ENCODE measurements around the gene OR2G3. TPM values are rescaled to one million over a fixed set of nuclear protein-coding genes. Genes with fewer than 3 reads are reported as not detected.

The OR2G3 gene
- total RNA-seq, 1 experiment from 2014 or later: not detected

DNA sequence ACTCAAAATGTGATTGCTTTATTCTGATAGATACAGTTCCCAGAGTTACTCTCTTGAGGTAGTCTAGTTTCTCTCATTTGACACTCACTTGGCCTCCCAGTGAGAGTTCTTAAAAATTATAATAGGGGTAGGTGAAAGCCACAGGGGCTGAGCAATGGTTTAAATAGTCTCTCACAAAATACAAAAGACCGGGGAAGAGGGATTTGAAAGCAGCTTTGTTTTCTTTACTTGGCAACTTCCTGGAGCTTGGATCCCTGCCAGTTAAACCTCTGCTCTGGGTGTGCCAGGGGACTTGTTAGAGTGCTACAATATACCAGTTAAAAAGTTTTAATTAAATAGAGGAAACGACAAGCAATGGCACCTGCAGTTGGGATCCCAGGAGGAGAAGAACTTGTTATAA, 42.5 kb downstream of the OR2G3 start:
- no peaks in the 10 kb centered on the region for H3K9me3 ChIP-seq (ENCODE audit: low read length)
- no peaks in the 10 kb centered on the region for H3K79me2 ChIP-seq (ENCODE audit: low read length)
- no peak overlapping the region for H3K4me3 ChIP-seq (ENCODE audit: low read length)
- no peak overlapping the region for H2AFZ ChIP-seq (ENCODE audit: low read length)
- no peaks in the 10 kb centered on the region for H4K20me1 ChIP-seq (ENCODE audit: insufficient read depth, low read depth, low read length)
- H3K27ac ChIP-seq (ENCODE audit: low read length): no peak overlapping the region
- H3K27me3 ChIP-seq (ENCODE audit: low read length): no peaks in the 10 kb centered on the region
- H3K4me1 ChIP-seq (ENCODE audit: low read length): no peaks in the 10 kb centered on the region
- no peak overlapping the region for H3K9ac ChIP-seq (ENCODE audit: low read length)
- H3K9me2 ChIP-seq (replicated peaks; ENCODE audit: insufficient read depth, low read length): no peaks in the 10 kb centered on the region
- no peaks in the 10 kb centered on the region for H3K36me3 ChIP-seq (ENCODE audit: insufficient read depth, low read length)
- DNase-seq: no peak
- no peak overlapping the region for H3K4me2 ChIP-seq (ENCODE audit: low read depth, low read length, poor library complexity, severe bottlenecking)

DNA sequence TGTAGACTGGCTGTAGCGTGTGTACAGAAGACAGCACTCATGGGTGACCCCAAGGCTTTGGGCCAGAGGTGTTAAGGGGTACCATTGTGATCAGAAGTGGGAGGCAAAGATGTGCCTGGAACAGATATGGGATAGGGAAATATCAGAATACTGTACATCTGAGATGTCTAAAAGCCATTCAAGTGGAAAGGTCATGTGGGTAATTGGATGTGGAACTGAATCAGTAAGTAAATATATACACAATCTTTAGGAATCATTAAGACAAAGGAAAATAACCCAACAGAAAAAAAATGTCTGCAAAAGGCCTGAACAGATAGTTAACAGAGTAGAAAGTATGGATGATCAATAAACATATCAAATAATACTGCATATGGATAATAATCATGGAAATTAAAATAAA, 47.7 kb downstream of the OR2G3 start:
- H3K4me1 ChIP-seq (ENCODE audit: low read length): no peaks in the 10 kb centered on the region
- no peak overlapping the region for H3K4me3 ChIP-seq (ENCODE audit: low read length)
- no peaks in the 10 kb centered on the region for H3K36me3 ChIP-seq (ENCODE audit: insufficient read depth, low read length)
- no peaks in the 10 kb centered on the region for H3K79me2 ChIP-seq (ENCODE audit: low read length)
- H3K27me3 ChIP-seq (ENCODE audit: low read length): no peaks in the 10 kb centered on the region
- no peak overlapping the region for H3K27ac ChIP-seq (ENCODE audit: low read length)
- no peaks in the 10 kb centered on the region for H3K9me2 ChIP-seq (replicated peaks; ENCODE audit: insufficient read depth, low read length)
- H3K4me2 ChIP-seq (ENCODE audit: low read depth, low read length, poor library complexity, severe bottlenecking): no peak overlapping the region
- H3K9ac ChIP-seq (ENCODE audit: low read length): no peak overlapping the region
- H2AFZ ChIP-seq (ENCODE audit: low read length): no peak overlapping the region
- no peaks in the 10 kb centered on the region for H4K20me1 ChIP-seq (ENCODE audit: insufficient read depth, low read depth, low read length)
- no peak for DNase-seq
- H3K9me3 ChIP-seq (ENCODE audit: low read length): no peaks in the 10 kb centered on the region

Small RNA genes within 50 kb of the gene (small RNA-seq; reads per million reads assigned to genes)
- not detected for gene RF00026

Other genes with a start within 250 kb of the OR2G3 start
- not detected in 2 replicates for gene NLRP3, start 189.4 kb upstream of the OR2G3 start, total RNA-seq (2014; rRNA removed; shearing (Covaris generic); ENCODE audit: low replicate concordance)
- gene OR2B11, start 147.5 kb upstream of the OR2G3 start, total RNA-seq (2014; rRNA removed; shearing (Covaris generic); ENCODE audit: low replicate concordance): not detected in 2 replicates
- not detected in 2 replicates for gene OR2C3, start 69.1 kb upstream of the OR2G3 start, total RNA-seq (2014; rRNA removed; shearing (Covaris generic); ENCODE audit: low replicate concordance)
- gene GCSAML, start 56.5 kb upstream of the OR2G3 start, total RNA-seq (2014; rRNA removed; shearing (Covaris generic); ENCODE audit: low replicate concordance): not detected in 2 replicates
- not detected in 2 replicates for gene OR2G2, start 17.2 kb upstream of the OR2G3 start, total RNA-seq (2014; rRNA removed; shearing (Covaris generic); ENCODE audit: low replicate concordance)
- not detected in 2 replicates for gene OR13G1, start 74.2 kb downstream of the OR2G3 start, total RNA-seq (2014; rRNA removed; shearing (Covaris generic); ENCODE audit: low replicate concordance)
- gene OR6F1, start 111.1 kb downstream of the OR2G3 start, total RNA-seq (2014; rRNA removed; shearing (Covaris generic); ENCODE audit: low replicate concordance): not detected in 2 replicates
- not detected in 2 replicates for gene OR14K1, start 133.0 kb downstream of the OR2G3 start, total RNA-seq (2014; rRNA removed; shearing (Covaris generic); ENCODE audit: low replicate concordance)
- not detected in 2 replicates for gene OR14A2, start 142.6 kb downstream of the OR2G3 start, total RNA-seq (2014; rRNA removed; shearing (Covaris generic); ENCODE audit: low replicate concordance)
- gene OR1C1, start 155.0 kb downstream of the OR2G3 start, total RNA-seq (2014; rRNA removed; shearing (Covaris generic); ENCODE audit: low replicate concordance): not detected in 2 replicates
- not detected in 2 replicates for gene OR14A16, start 218.5 kb downstream of the OR2G3 start, total RNA-seq (2014; rRNA removed; shearing (Covaris generic); ENCODE audit: low replicate concordance)
- not detected in 2 replicates for gene OR11L1, start 236.3 kb downstream of the OR2G3 start, total RNA-seq (2014; rRNA removed; shearing (Covaris generic); ENCODE audit: low replicate concordance)